Measurements from ENCODE around the gene ARHGAP28. TPM values are rescaled to one million over a fixed set of nuclear protein-coding genes. Genes with fewer than 3 reads are reported as not detected.

Gene ARHGAP28
- total RNA-seq, 1 donor from 2014 or later, result 104 TPM

GRCh38 chr18:6859676-6860422 lies 130.3 kb downstream of the ARHGAP28 start:
- no peak for TF ChIP-seq CTCF (conservative IDR thresholded peaks at IDR 0.05)
- Mint-ChIP-seq H3K36me3 (peaks cover 33% of the 10 kb centered on the region), H3K27ac (no peak overlapping the region)

GRCh38 chr18:6860804-6861448 lies 131.4 kb downstream of the ARHGAP28 start:
- Mint-ChIP-seq H3K9me3 (no peaks in the 10 kb centered on the region), H3K4me1 (ENCODE audit: unreplicated experiment) (peaks cover 5% of the 10 kb centered on the region), H3K36me3 (peaks cover 33% of the 10 kb centered on the region), H3K27me3 (no peaks in the 10 kb centered on the region), H3K4me3 (no peak overlapping the region), H3K27ac (no peak overlapping the region)
- TF ChIP-seq CTCF (conservative IDR thresholded peaks at IDR 0.05), result no peak
- no peak for DNase-seq (ENCODE audit: extremely low spot score, unreplicated experiment)

More at GRCh38 chr18:6859676-6860422, 130.3 kb downstream of the ARHGAP28 start:
- no peak for DNase-seq (ENCODE audit: extremely low spot score, unreplicated experiment)
- Mint-ChIP-seq H3K9me3 (no peaks in the 10 kb centered on the region), H3K27me3 (no peaks in the 10 kb centered on the region), H3K4me3 (no peak overlapping the region), H3K4me1 (ENCODE audit: unreplicated experiment) (no peaks in the 10 kb centered on the region)

- peaks cover 5% of the 10 kb centered on the region for H3K9me3 Mint-ChIP-seq
- TF ChIP-seq CTCF (conservative IDR thresholded peaks at IDR 0.05), result no peak
- H3K4me3 Mint-ChIP-seq, result no peak overlapping the region
- H3K36me3 Mint-ChIP-seq, result peaks cover 27% of the 10 kb centered on the region
- no peaks in the 10 kb centered on the region for H3K27me3 Mint-ChIP-seq
- no peak for DNase-seq (ENCODE audit: extremely low spot score, unreplicated experiment)
- peaks cover 20% of the 10 kb centered on the region for H3K4me1 Mint-ChIP-seq (ENCODE audit: unreplicated experiment)
- no peak overlapping the region for H3K27ac Mint-ChIP-seq
These were observed 135.7 kb downstream of the ARHGAP28 start for GRCh38 chr18:6865251-6865650.

- TF ChIP-seq CTCF (conservative IDR thresholded peaks at IDR 0.05), result no peak
- peaks cover 5% of the 10 kb centered on the region for H3K9me3 Mint-ChIP-seq
These were observed 137.1 kb downstream of the ARHGAP28 start for GRCh38 chr18:6866552-6867085.

GRCh38 chr18:6868033-6868432 lies 138.5 kb downstream of the ARHGAP28 start:
- Mint-ChIP-seq H3K4me1 (ENCODE audit: unreplicated experiment) (peaks cover 20% of the 10 kb centered on the region), H3K27me3 (no peaks in the 10 kb centered on the region), H3K27ac (peak overlapping the region; percentile 61), H3K4me3 (peak overlapping the region; percentile 7), H3K9me3 (peaks cover 5% of the 10 kb centered on the region), H3K36me3 (peaks cover 19% of the 10 kb centered on the region)
- TF ChIP-seq CTCF (conservative IDR thresholded peaks at IDR 0.05), result no peak
- no peak for DNase-seq (ENCODE audit: extremely low spot score, unreplicated experiment)

More at GRCh38 chr18:6866552-6867085, 137.1 kb downstream of the ARHGAP28 start:
- no peak overlapping the region for H3K4me3 Mint-ChIP-seq
- H3K27me3 Mint-ChIP-seq, result no peaks in the 10 kb centered on the region
- no peak for DNase-seq (ENCODE audit: extremely low spot score, unreplicated experiment)
- H3K4me1 Mint-ChIP-seq (ENCODE audit: unreplicated experiment), result peaks cover 20% of the 10 kb centered on the region
- no peak overlapping the region for H3K27ac Mint-ChIP-seq
- peaks cover 16% of the 10 kb centered on the region for H3K36me3 Mint-ChIP-seq
